GM12878 (cell line): ENCODE data around the gene SARM1. TPM values are rescaled to one million over a fixed set of nuclear protein-coding genes. Genes with fewer than 3 reads are reported as not detected.

Source experiments
- ATAC-seq: fragments of 200-7000 bp; cut with Tn5 transposase; 3 replicates; pipeline ENCODE4 v1.9.1; 2020; ENCODE audit warnings: mild to moderate bottlenecking, moderate library complexity
- BruUV-seq: library from RNA; stranded (reverse); fragments of 400-500 nt; replicated peaks from 2 replicates; lab custom pipeline; 2021; lab: Mats Ljungman, UMichigan
- CTCF ChIA-PET: fragments of 300-600 bp; sonication (Branson Sonifier 250); formaldehyde crosslinking; extraction: SDS; loops from one replicate; lab custom pipeline; 2021; ENCODE audit warnings: inconsistent platforms; lab: Yijun Ruan, JAX
- POLR2A ChIA-PET: fragments of 350-600 bp; formaldehyde crosslinking; extraction: SDS; loops from one replicate; lab custom pipeline; 2021; ENCODE audit warnings: inconsistent platforms; lab: Charles Lee
- RAD21 ChIA-PET: fragments of 300-600 bp; sonication (Branson Sonifier 250); formaldehyde crosslinking; loops from one replicate; lab custom pipeline; 2023; ENCODE audit warnings: antibody characterized with exemption; ENCODE audit not compliant: unreplicated experiment; lab: Charles Lee
- SMC1A ChIA-PET: fragments of 300-600 bp; sonication (Branson Sonifier 250); formaldehyde crosslinking; loops from one replicate; lab custom pipeline; 2023; ENCODE audit not compliant: unreplicated experiment, uncharacterized antibody; lab: Charles Lee
- DNase-seq: peaks from one replicate; pipeline ENCODE4 v3.0.0-alpha.2; 2011; ENCODE audit warnings: low read depth, low spot score
- FAIRE-seq: peaks from 3 replicates; lab custom pipeline; 2011; peaks lifted over from hg19 to GRCh38; lab: Jason Lieb, UNC
- H2AFZ ChIP-seq: 2 replicates; pipeline ENCODE4 v1.6.0; 2011; ENCODE audit warnings: low read depth, low read length, control low read depth; ENCODE audit not compliant: control insufficient read depth
- H3K27ac ChIP-seq: 2 replicates; pipeline ENCODE4 v1.5.1; 2011; ENCODE audit warnings: control low read depth; ENCODE audit not compliant: control insufficient read depth, insufficient read depth
- H3K27me3 ChIP-seq, 2 experiments: replicated peaks in 1 of 2; 2 replicates each; pipeline versions ENCODE4 v1.6.0 to v1.6.1; 2011; ENCODE audit warnings: low read length in 1 of 2; ENCODE audit not compliant: control insufficient read depth in 2 of 2, insufficient read depth in 2 of 2
- H3K36me3 ChIP-seq, 2 experiments: 2 replicates each; pipeline ENCODE4 v1.5.1; 2011; ENCODE audit warnings: low read length in 1 of 2; ENCODE audit not compliant: control insufficient read depth in 2 of 2, insufficient read depth in 2 of 2
- H3K4me1 ChIP-seq: 2 replicates; pipeline ENCODE4 v1.6.1; 2011; ENCODE audit warnings: mild to moderate bottlenecking, low read length, moderate library complexity, mixed read lengths; ENCODE audit not compliant: control insufficient read depth, insufficient read depth
- H3K4me2 ChIP-seq: 2 replicates; pipeline ENCODE4 v1.6.0; 2011; ENCODE audit warnings: control low read depth; ENCODE audit not compliant: control insufficient read depth, insufficient read depth
- H3K4me3 ChIP-seq: fragments of 200-600 bp; sonication (generic); 2 replicates; pipeline ENCODE4 v1.5.1; 2016
- H3K79me2 ChIP-seq: 2 replicates; pipeline ENCODE4 v1.6.0; 2011; ENCODE audit warnings: low read length; ENCODE audit not compliant: control insufficient read depth, insufficient read depth
- H3K9ac ChIP-seq: 2 replicates; pipeline ENCODE4 v1.8.0; 2011; ENCODE audit warnings: low read length, control low read depth, mixed read lengths; ENCODE audit not compliant: control insufficient read depth, insufficient read depth
- H3K9me3 ChIP-seq: replicated peaks from 3 replicates; pipeline ENCODE4 v1.5.1; 2011; ENCODE audit warnings: mild to moderate bottlenecking, low read length; ENCODE audit not compliant: control insufficient read depth, insufficient read depth
- H4K20me1 ChIP-seq: 2 replicates; pipeline ENCODE4 v1.6.0; 2011; ENCODE audit not compliant: control insufficient read depth, insufficient read depth
- MYB ChIP-seq: fragments of 150-350 bp; IDR thresholded peaks from 2 replicates; pipeline ENCODE4 v1.6.1; 2014; ENCODE audit warnings: mild to moderate bottlenecking, low read depth, low read length, borderline replicate concordance
- POLR2AphosphoS5 ChIP-seq: IDR thresholded peaks from 2 replicates; pipeline ENCODE4 v1.6.1; 2011; ENCODE audit warnings: mild to moderate bottlenecking, low read length, inconsistent platforms
- POU2F2 ChIP-seq: IDR thresholded peaks from 3 replicates; pipeline ENCODE4 v1.6.1; 2011; ENCODE audit warnings: low read depth, mild to moderate bottlenecking, low read length, borderline replicate concordance
- RFX5 ChIP-seq: IDR thresholded peaks from 2 replicates; pipeline ENCODE4 v1.6.1; 2011; ENCODE audit warnings: low read depth, low read length, improper control_type of control experiment
- TARDBP ChIP-seq: IDR thresholded peaks from 2 replicates; pipeline ENCODE4 v1.6.1; 2016; ENCODE audit warnings: borderline replicate concordance
- TCF12 ChIP-seq: IDR thresholded peaks from 2 replicates; pipeline ENCODE4 v1.6.1; 2011; ENCODE audit warnings: low read depth, mild to moderate bottlenecking, low read length
- whole genome bisulfite sequencing: methylation state at CpG from one replicate; pipeline ENCODE4 v1.1.6; 2016; ENCODE audit warnings: low lambda C conversion rate; ENCODE audit not compliant: insufficient replicate concordance, insufficient coverage; ENCODE audit errors: missing lambda C conversion rate; 5-methylcytosine and 5-hydroxymethylcytosine counted together
- in situ Hi-C: fragments of 300-500 bp; cut with MboI; formaldehyde crosslinking; loops from 9 replicates; pipeline ENCODE4 v1.14.3; 2018; ENCODE audit warnings: mixed read lengths
- intact Hi-C: fragments of 100-400 bp; cut with micrococcal nuclease; formaldehyde crosslinking; loops from one replicate; pipeline ENCODE4 v1.14.2; 2022; ENCODE audit not compliant: unreplicated experiment
- polyA plus RNA-seq, 11 experiments: library from polyadenylated mRNA; depleted of rRNA in 4 of 11; unstranded in 6 of 11; stranded (reverse) in 5 of 11; fragments of >200 nt; fragmentation: Nextera tagmentation in 4 of 11; fragmentation: Illumina TruSeq in 1 of 11; extraction: Ambion mirVana in 4 of 11; extraction: Trizol in 1 of 11; gene quantifications; 1 replicate in 1 of 11; 2 replicates in 10 of 11; pipeline versions ENCODE4 v1.2.1 to v1.2.3, GENCODE V29; 2011 to 2016; ENCODE audit warnings: inconsistent platforms in 2 of 11, missing spikeins in 2 of 11, low read depth in 1 of 11
- total RNA-seq, 4 experiments: library from RNA; depleted of rRNA in 3 of 4; stranded (reverse); fragments of >200 nt in 3 of 4; fragmentation: Illumina TruSeq in 1 of 4; extraction: Trizol in 1 of 4; gene quantifications; 2 replicates each; pipeline versions ENCODE4 v1.2.1 to v1.2.3, GENCODE V29; 2013 to 2021
- TF ChIP-seq, protein P1 (sequence below): IDR thresholded peaks from 2 replicates; pipeline ENCODE4 v1.6.1; 2012; ENCODE audit warnings: low read depth, low read length, improper control_type of control experiment
- TF ChIP-seq, protein P2 (sequence below): fragments of 450-650 bp; IDR thresholded peaks from 2 replicates; pipeline ENCODE4 v1.6.1; 2018; ENCODE audit warnings: borderline replicate concordance, mild to moderate bottlenecking; ENCODE audit not compliant: partially characterized antibody
- TF ChIP-seq, protein P3 (sequence below): fragments of 450-650 bp; IDR thresholded peaks from 2 replicates; pipeline ENCODE4 v1.6.1; 2018; ENCODE audit warnings: mild to moderate bottlenecking, low read depth, moderate library complexity; ENCODE audit not compliant: partially characterized antibody

Gene SARM1
- total and polyA plus RNA-seq, 10 of the 15 experiments (the other 5 are each of a cell fraction or from before 2014, with no cell fraction given): 0.56 to 25.3 (median 11.9) TPM

DNA sequence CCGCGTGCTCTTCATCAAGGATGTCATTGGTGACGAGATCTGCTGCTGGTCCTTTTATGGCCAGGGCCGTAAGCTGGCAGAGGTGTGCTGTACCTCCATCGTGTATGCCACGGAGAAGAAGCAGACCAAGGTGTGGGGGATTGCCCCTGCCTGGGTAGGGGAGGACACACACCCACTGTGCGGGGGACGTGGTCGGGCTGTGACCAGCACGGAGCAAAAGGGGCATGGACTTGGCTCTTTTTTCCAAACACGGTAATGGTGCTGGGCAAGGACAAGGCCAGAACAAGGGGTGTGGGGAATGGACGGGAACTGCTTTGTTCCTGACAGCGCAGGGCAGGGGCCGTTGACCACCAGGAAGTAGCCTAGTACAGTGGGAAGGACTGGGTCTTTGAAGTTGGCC is 29.2 kb upstream of the SARM1 start:
- POLR2A ChIA-PET: no interaction called here
- no peak overlapping the region for H3K4me3 ChIP-seq
- H3K27me3 ChIP-seq: no peaks in the 10 kb centered on the region
- intact Hi-C loops (no loop called here), in situ Hi-C loops (loop anchor here (5.0 kb wide), 1 partner anchor 50 kb away; no protein-coding TSS in a partner anchor)
- CTCF ChIA-PET: no interaction called here
- RAD21 ChIA-PET: no interaction called here
- H3K9me3 ChIP-seq: no peaks in the 10 kb centered on the region
- H3K4me2 ChIP-seq: no peak overlapping the region
- ATAC-seq (no peak), FAIRE-seq (no peak), DNase-seq (no peak)
- H3K79me2 ChIP-seq: no peaks in the 10 kb centered on the region
- H2AFZ ChIP-seq: no peak overlapping the region
- H3K27ac ChIP-seq: no peak overlapping the region
- no peak overlapping the region for H3K9ac ChIP-seq
- no TSS peak for BruUV-seq
- 89% methylated on average over 14 of the region's 14 CpGs for WGBS
- H3K4me1 ChIP-seq: no peaks in the 10 kb centered on the region
- peaks cover 14 to 20% of the 10 kb centered on the region in 2 experiments for H3K36me3 ChIP-seq
- H4K20me1 ChIP-seq: no peaks in the 10 kb centered on the region
- SMC1A ChIA-PET: no interaction called here
- TF ChIP-seq POU2F2 (no peak), MYB (no peak), TARDBP (no peak), TCF12 (no peak), POLR2AphosphoS5 (no peak), RFX5 (no peak)
- TF ChIP-seq, protein P1, sequence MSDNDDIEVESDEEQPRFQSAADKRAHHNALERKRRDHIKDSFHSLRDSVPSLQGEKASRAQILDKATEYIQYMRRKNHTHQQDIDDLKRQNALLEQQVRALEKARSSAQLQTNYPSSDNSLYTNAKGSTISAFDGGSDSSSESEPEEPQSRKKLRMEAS: no peak
- TF ChIP-seq, protein P2, sequence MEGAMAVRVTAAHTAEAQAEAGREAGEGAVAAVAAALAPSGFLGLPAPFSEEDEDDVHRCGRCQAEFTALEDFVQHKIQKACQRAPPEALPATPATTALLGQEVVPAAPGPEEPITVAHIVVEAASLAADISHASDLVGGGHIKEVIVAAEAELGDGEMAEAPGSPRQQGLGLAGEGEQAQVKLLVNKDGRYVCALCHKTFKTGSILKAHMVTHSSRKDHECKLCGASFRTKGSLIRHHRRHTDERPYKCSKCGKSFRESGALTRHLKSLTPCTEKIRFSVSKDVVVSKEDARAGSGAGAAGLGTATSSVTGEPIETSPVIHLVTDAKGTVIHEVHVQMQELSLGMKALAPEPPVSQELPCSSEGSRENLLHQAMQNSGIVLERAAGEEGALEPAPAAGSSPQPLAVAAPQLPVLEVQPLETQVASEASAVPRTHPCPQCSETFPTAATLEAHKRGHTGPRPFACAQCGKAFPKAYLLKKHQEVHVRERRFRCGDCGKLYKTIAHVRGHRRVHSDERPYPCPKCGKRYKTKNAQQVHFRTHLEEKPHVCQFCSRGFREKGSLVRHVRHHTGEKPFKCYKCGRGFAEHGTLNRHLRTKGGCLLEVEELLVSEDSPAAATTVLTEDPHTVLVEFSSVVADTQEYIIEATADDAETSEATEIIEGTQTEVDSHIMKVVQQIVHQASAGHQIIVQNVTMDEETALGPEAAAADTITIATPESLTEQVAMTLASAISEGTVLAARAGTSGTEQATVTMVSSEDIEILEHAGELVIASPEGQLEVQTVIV: no peak
- TF ChIP-seq, protein P3, sequence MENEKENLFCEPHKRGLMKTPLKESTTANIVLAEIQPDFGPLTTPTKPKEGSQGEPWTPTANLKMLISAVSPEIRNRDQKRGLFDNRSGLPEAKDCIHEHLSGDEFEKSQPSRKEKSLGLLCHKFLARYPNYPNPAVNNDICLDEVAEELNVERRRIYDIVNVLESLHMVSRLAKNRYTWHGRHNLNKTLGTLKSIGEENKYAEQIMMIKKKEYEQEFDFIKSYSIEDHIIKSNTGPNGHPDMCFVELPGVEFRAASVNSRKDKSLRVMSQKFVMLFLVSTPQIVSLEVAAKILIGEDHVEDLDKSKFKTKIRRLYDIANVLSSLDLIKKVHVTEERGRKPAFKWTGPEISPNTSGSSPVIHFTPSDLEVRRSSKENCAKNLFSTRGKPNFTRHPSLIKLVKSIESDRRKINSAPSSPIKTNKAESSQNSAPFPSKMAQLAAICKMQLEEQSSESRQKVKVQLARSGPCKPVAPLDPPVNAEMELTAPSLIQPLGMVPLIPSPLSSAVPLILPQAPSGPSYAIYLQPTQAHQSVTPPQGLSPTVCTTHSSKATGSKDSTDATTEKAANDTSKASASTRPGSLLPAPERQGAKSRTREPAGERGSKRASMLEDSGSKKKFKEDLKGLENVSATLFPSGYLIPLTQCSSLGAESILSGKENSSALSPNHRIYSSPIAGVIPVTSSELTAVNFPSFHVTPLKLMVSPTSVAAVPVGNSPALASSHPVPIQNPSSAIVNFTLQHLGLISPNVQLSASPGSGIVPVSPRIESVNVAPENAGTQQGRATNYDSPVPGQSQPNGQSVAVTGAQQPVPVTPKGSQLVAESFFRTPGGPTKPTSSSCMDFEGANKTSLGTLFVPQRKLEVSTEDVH: no peak
